SK-N-SH (cell line): ENCODE measurements around the gene CTDSPL2.

Experiments used
- EP300 ChIP-seq, 2 experiments: IDR thresholded peaks; 2 replicates each; pipeline versions ENCODE4 v1.4.0 to v1.6.1; 2012; ENCODE audit warnings: borderline replicate concordance in 1 of 2, low read depth in 1 of 2, low read length in 1 of 2
- MXI1 ChIP-seq: IDR thresholded peaks from 2 replicates; pipeline ENCODE4 v1.6.1; 2012; ENCODE audit warnings: mild to moderate bottlenecking, low read depth, low read length, improper control_type of control experiment
- TEAD4 ChIP-seq: IDR thresholded peaks from 2 replicates; pipeline ENCODE4 v1.4.0; 2012; ENCODE audit warnings: mild to moderate bottlenecking, borderline replicate concordance; ENCODE audit not compliant: insufficient read depth
- YY1 ChIP-seq: IDR thresholded peaks from 2 replicates; pipeline ENCODE4 v1.4.0; 2012; ENCODE audit warnings: low read depth, mild to moderate bottlenecking
- TF ChIP-seq, protein P1 (sequence below): fragments of 200-600 bp; sonication (generic); IDR thresholded peaks from 2 replicates; pipeline ENCODE4 v1.6.1; 2017; ENCODE audit warnings: antibody characterized with exemption, mild to moderate bottlenecking, moderate library complexity
- TF ChIP-seq, protein P2 (sequence below): IDR thresholded peaks from 2 replicates; pipeline ENCODE4 v1.6.1; 2012; ENCODE audit warnings: mild to moderate bottlenecking, low read depth, low read length, moderate library complexity
- TF ChIP-seq, protein P3 (sequence below): IDR thresholded peaks from 2 replicates; pipeline ENCODE4; 2012
- TF ChIP-seq, protein P4 (sequence below): fragments of 150-350 bp; IDR thresholded peaks from 2 replicates; pipeline ENCODE4 v1.6.1; 2017; ENCODE audit warnings: antibody characterized with exemption, low read length, low read depth, borderline replicate concordance

DNA sequence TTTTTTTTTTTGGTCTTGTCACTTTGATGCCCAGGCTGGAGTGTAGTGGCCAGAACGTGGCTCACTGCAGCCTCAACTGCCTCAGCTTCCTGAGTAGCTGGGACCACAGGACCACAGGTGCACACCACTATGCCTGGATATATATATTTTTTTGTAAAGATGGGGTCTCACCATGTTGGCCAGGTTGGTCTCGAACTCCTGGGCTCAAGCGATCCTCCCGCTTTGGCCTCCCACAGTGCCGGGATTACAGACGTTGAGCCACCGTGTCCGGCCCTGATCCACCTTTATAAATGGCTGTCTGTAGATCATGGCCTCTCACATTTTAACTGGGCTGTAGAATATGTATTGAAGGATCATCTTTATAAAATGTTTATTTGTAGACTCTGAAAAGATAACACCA is 107.7 kb downstream of the CTDSPL2 start:
- TF ChIP-seq, protein P1, sequence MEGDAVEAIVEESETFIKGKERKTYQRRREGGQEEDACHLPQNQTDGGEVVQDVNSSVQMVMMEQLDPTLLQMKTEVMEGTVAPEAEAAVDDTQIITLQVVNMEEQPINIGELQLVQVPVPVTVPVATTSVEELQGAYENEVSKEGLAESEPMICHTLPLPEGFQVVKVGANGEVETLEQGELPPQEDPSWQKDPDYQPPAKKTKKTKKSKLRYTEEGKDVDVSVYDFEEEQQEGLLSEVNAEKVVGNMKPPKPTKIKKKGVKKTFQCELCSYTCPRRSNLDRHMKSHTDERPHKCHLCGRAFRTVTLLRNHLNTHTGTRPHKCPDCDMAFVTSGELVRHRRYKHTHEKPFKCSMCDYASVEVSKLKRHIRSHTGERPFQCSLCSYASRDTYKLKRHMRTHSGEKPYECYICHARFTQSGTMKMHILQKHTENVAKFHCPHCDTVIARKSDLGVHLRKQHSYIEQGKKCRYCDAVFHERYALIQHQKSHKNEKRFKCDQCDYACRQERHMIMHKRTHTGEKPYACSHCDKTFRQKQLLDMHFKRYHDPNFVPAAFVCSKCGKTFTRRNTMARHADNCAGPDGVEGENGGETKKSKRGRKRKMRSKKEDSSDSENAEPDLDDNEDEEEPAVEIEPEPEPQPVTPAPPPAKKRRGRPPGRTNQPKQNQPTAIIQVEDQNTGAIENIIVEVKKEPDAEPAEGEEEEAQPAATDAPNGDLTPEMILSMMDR = no peak
- no peak for TF ChIP-seq TEAD4
- TF ChIP-seq, protein P2, sequence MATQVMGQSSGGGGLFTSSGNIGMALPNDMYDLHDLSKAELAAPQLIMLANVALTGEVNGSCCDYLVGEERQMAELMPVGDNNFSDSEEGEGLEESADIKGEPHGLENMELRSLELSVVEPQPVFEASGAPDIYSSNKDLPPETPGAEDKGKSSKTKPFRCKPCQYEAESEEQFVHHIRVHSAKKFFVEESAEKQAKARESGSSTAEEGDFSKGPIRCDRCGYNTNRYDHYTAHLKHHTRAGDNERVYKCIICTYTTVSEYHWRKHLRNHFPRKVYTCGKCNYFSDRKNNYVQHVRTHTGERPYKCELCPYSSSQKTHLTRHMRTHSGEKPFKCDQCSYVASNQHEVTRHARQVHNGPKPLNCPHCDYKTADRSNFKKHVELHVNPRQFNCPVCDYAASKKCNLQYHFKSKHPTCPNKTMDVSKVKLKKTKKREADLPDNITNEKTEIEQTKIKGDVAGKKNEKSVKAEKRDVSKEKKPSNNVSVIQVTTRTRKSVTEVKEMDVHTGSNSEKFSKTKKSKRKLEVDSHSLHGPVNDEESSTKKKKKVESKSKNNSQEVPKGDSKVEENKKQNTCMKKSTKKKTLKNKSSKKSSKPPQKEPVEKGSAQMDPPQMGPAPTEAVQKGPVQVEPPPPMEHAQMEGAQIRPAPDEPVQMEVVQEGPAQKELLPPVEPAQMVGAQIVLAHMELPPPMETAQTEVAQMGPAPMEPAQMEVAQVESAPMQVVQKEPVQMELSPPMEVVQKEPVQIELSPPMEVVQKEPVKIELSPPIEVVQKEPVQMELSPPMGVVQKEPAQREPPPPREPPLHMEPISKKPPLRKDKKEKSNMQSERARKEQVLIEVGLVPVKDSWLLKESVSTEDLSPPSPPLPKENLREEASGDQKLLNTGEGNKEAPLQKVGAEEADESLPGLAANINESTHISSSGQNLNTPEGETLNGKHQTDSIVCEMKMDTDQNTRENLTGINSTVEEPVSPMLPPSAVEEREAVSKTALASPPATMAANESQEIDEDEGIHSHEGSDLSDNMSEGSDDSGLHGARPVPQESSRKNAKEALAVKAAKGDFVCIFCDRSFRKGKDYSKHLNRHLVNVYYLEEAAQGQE = no peak
- TF ChIP-seq, protein P3, sequence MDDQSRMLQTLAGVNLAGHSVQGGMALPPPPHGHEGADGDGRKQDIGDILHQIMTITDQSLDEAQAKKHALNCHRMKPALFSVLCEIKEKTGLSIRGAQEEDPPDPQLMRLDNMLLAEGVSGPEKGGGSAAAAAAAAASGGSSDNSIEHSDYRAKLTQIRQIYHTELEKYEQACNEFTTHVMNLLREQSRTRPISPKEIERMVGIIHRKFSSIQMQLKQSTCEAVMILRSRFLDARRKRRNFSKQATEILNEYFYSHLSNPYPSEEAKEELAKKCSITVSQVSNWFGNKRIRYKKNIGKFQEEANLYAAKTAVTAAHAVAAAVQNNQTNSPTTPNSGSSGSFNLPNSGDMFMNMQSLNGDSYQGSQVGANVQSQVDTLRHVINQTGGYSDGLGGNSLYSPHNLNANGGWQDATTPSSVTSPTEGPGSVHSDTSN = no peak
- no peak for TF ChIP-seq MXI1
- no peak for TF ChIP-seq YY1
- TF ChIP-seq, protein P4, sequence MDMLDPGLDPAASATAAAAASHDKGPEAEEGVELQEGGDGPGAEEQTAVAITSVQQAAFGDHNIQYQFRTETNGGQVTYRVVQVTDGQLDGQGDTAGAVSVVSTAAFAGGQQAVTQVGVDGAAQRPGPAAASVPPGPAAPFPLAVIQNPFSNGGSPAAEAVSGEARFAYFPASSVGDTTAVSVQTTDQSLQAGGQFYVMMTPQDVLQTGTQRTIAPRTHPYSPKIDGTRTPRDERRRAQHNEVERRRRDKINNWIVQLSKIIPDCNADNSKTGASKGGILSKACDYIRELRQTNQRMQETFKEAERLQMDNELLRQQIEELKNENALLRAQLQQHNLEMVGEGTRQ = no peak
- no peak for TF ChIP-seq EP300 (IDR thresholded peaks at IDR 0.05; ENCODE audit: borderline replicate concordance in 1 of 2, low read depth in 1 of 2, low read length in 1 of 2)
